AG04450 (cell line): ENCODE data around the gene SLC20A1. TPM values are rescaled to one million over a fixed set of nuclear protein-coding genes. Genes with fewer than 3 reads are reported as not detected.

Experiments used
- CTCF ChIA-PET: fragments of 300-600, 350-600 bp; formaldehyde crosslinking; extraction: SDS; loops from one replicate; lab custom pipeline; 2022; ENCODE audit warnings: antibody characterized with exemption, inconsistent platforms; lab: Charles Lee
- POLR2A ChIA-PET: fragments of 350-600 bp; formaldehyde crosslinking; extraction: SDS; loops from one replicate; lab custom pipeline; 2021; ENCODE audit warnings: antibody characterized with exemption, inconsistent platforms; lab: Yijun Ruan, JAX
- DNase-seq: peaks from one replicate; pipeline ENCODE4 v3.0.0-alpha.2; 2011; ENCODE audit warnings: low read depth, low spot score
- H3K27ac ChIP-seq: one replicate; pipeline ENCODE4 v1.5.1; 2012; ENCODE audit warnings: low read depth, low read length, control low read depth
- H3K27me3 ChIP-seq: one replicate; pipeline ENCODE4 v1.6.0; 2012; ENCODE audit warnings: low read length; ENCODE audit not compliant: control insufficient read depth, insufficient read depth
- H3K4me3 ChIP-seq: 2 replicates; pipeline ENCODE4 v1.5.1; 2011; ENCODE audit warnings: mild to moderate bottlenecking, low read depth, low read length, control low read depth
- H3K9me3 ChIP-seq: 2 replicates; pipeline ENCODE4 v1.5.1; 2012; ENCODE audit warnings: low read length; ENCODE audit not compliant: control insufficient read depth, insufficient read depth
- CTCF ChIP-seq: IDR thresholded peaks from 2 replicates; pipeline ENCODE4 v1.5.1; 2011; ENCODE audit warnings: low read depth, low read length, control low read depth, inconsistent platforms
- polyA plus RNA-seq: library from polyadenylated mRNA; depleted of rRNA; stranded (reverse); fragments of >200 nt; gene quantifications from 2 replicates; pipeline ENCODE4 v1.2.3, GENCODE V29; 2011

SLC20A1 gene
- polyA plus RNA-seq, 1 experiment: 74.8 TPM

DNA sequence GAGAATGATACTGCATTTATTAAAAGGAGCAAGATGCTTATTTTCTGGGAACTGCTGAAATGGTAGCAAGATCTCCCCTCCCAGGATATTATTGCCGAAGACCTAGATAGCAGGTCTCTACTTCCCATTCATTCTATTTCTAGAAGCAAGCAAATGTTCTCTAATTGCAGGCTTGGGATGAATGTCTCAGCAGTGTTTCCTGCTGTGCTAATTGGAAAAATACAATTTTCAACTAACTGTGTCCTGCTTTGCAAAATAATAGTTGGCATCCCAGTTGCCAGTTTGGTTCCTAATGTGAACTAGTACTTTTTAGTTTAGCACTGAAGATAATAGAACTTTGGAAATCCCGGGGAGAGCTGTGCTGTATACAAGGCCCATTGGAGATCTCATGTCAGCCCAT, 26.1 kb downstream of the SLC20A1 start:
- no peak for TF ChIP-seq CTCF
- ChIA-PET POLR2A (no interaction called here), CTCF (interaction anchor here (0.8 kb wide), 1 partner anchor 45 kb away, joined by 3 read pairs; no protein-coding TSS in a partner anchor)

GRCh38 chr2:112673008-112673407, 27.3 kb downstream of the SLC20A1 start:
- ChIA-PET CTCF (no interaction called here), POLR2A (no interaction called here)
- no peak for DNase-seq
- no peaks in the 10 kb centered on the region for H3K9me3 ChIP-seq
- no peaks in the 10 kb centered on the region for H3K27me3 ChIP-seq
- no peak for TF ChIP-seq CTCF
- H3K27ac ChIP-seq: no peak overlapping the region
- no peak overlapping the region for H3K4me3 ChIP-seq

More for the DNA sequence above, 26.1 kb downstream of the SLC20A1 start:
- Histone ChIP-seq H3K4me3 (no peak overlapping the region), H3K27ac (no peak overlapping the region), H3K27me3 (no peaks in the 10 kb centered on the region), H3K9me3 (no peaks in the 10 kb centered on the region)
- DNase-seq: no peak

GRCh38 chr2:112674229-112674628, 28.5 kb downstream of the SLC20A1 start:
- H3K9me3 ChIP-seq: no peaks in the 10 kb centered on the region
- H3K27ac ChIP-seq: no peak overlapping the region
- POLR2A ChIA-PET: no interaction called here
- H3K27me3 ChIP-seq: no peaks in the 10 kb centered on the region
- TF ChIP-seq CTCF: no peak
- H3K4me3 ChIP-seq: no peak overlapping the region
- CTCF ChIA-PET: interaction anchor here (1.9 kb wide), 1 partner anchor 74 kb away, joined by 5 read pairs; no protein-coding TSS in a partner anchor
- no peak for DNase-seq

GRCh38 chr2:112679484-112679883, 33.7 kb downstream of the SLC20A1 start:
- CTCF ChIA-PET: interaction anchor here (0.9 to 2.3 kb wide), 2 partner anchors 12 to 80 kb away, joined by 3 to 6 read pairs; no protein-coding TSS in a partner anchor
- no peak for TF ChIP-seq CTCF
- no peak overlapping the region for H3K4me3 ChIP-seq
- no peak overlapping the region for H3K27ac ChIP-seq
- DNase-seq: no peak
- H3K9me3 ChIP-seq: no peaks in the 10 kb centered on the region
- no peaks in the 10 kb centered on the region for H3K27me3 ChIP-seq
- POLR2A ChIA-PET: no interaction called here

GRCh38 chr2:112680666-112681101, 34.9 kb downstream of the SLC20A1 start:
- no peak for DNase-seq
- ChIA-PET POLR2A (no interaction called here), CTCF (interaction anchor here (2.3 kb wide), 1 partner anchor 81 kb away, joined by 6 read pairs; no protein-coding TSS in a partner anchor)
- Histone ChIP-seq H3K27ac (no peak overlapping the region), H3K27me3 (no peaks in the 10 kb centered on the region), H3K4me3 (no peak overlapping the region), H3K9me3 (no peaks in the 10 kb centered on the region)
- no peak for TF ChIP-seq CTCF
